Upper lobe of left lung (tissue), 4 donors: ENCODE results near the gene RESF1.

Experiments used
- EP300 ChIP-seq, 4 donors: sonication (generic); formaldehyde crosslinking; IDR thresholded peaks; one replicate each; pipeline ENCODE4 v1.5.1; 2017; ENCODE audit warnings: antibody characterized with exemption in 4 of 4, control low read depth in 2 of 4
- POLR2A ChIP-seq, 4 donors: fragments of 450-650 bp; IDR thresholded peaks; one replicate each; pipeline ENCODE4 v1.5.1; 2016 to 2017; ENCODE audit warnings: antibody characterized with exemption in 4 of 4, mild to moderate bottlenecking in 2 of 4
- POLR2AphosphoS5 ChIP-seq, 2 donors: sonication (generic); formaldehyde crosslinking; IDR thresholded peaks; one replicate each; pipeline ENCODE4 v1.5.1; 2017; ENCODE audit warnings: antibody characterized with exemption in 2 of 2
- TF ChIP-seq, protein P1 (sequence below), 6 experiments: fragments of 450-650 bp in 4 of 6; fragments of 200-600 bp in 2 of 6; sonication (generic) in 2 of 6; IDR thresholded peaks; one replicate each; pipeline ENCODE4 v1.5.1; 2016 to 2019; ENCODE audit warnings: antibody characterized with exemption in 6 of 6

DNA sequence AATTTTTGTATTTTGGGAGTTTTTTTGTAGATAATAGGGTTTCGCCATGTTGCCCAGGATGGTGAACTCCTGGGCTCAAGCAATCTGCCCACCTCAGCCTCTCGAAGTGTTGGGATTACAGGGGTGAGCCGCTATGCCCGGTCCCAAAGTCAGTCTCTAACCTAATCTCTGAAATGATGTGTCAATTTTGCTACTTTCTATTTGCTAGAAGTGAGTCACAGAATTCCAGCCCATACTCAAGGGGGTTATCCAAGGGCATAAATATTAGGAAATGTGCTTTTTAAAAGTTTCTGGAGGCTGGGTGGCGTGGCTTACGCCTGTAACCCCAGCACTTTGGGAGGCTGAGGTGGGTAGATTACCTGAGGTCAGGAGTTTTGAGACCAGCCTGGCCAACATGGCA is 40.5 kb downstream of the RESF1 start:
- TF ChIP-seq, protein P1, sequence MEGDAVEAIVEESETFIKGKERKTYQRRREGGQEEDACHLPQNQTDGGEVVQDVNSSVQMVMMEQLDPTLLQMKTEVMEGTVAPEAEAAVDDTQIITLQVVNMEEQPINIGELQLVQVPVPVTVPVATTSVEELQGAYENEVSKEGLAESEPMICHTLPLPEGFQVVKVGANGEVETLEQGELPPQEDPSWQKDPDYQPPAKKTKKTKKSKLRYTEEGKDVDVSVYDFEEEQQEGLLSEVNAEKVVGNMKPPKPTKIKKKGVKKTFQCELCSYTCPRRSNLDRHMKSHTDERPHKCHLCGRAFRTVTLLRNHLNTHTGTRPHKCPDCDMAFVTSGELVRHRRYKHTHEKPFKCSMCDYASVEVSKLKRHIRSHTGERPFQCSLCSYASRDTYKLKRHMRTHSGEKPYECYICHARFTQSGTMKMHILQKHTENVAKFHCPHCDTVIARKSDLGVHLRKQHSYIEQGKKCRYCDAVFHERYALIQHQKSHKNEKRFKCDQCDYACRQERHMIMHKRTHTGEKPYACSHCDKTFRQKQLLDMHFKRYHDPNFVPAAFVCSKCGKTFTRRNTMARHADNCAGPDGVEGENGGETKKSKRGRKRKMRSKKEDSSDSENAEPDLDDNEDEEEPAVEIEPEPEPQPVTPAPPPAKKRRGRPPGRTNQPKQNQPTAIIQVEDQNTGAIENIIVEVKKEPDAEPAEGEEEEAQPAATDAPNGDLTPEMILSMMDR (IDR thresholded peaks at IDR 0.05): no peak
- TF ChIP-seq POLR2A (IDR thresholded peaks at IDR 0.05) (no peak), POLR2AphosphoS5 (IDR thresholded peaks at IDR 0.05) (no peak), EP300 (IDR thresholded peaks at IDR 0.05) (no peak)
